Islet precursor cell (in vitro differentiated cells): ENCODE measurements around the gene UGT1A4.

Source experiments
- DNase-seq: peaks from one replicate; pipeline ENCODE4 v3.0.0-alpha.2; 2018

UGT1A4 gene

GRCh38 chr2:233814056-233814835, 95.7 kb downstream of the UGT1A4 start:
- DNase-seq: peak; percentile 37

- no peak for DNase-seq
Measured at GRCh38 chr2:233815861-233816260, 97.3 kb downstream of the UGT1A4 start.

DNA sequence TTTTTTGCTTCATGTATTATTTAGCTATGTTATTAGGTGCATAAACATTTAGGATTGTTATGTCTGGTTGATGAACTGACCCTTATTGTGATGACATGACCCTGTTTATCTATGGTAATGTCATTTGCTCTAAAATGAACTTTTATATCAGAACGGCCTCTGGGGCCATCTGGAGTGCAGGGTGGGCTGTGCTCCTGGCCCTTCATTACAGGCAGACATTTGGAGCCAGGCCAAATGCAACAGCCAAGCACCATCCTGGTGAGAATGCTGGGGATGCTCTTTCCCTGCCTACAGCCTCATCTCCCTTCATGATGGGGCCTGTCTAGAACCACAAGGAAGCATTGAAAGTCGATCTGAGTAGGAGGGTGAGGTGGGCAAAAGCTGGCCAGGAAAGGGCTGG, 97.8 kb downstream of the UGT1A4 start:
- DNase-seq: no peak

- DNase-seq: peak; percentile 22
Measured at GRCh38 chr2:233816771-233817170, 98.2 kb downstream of the UGT1A4 start.

- peak; percentile 42 for DNase-seq
Measured at GRCh38 chr2:233817361-233817911, 98.9 kb downstream of the UGT1A4 start.

GRCh38 chr2:233817995-233818638, 99.6 kb downstream of the UGT1A4 start:
- peak; percentile 42 for DNase-seq

GRCh38 chr2:233818639-233819621, 100.4 kb downstream of the UGT1A4 start:
- DNase-seq: peak; percentile 49

DNA sequence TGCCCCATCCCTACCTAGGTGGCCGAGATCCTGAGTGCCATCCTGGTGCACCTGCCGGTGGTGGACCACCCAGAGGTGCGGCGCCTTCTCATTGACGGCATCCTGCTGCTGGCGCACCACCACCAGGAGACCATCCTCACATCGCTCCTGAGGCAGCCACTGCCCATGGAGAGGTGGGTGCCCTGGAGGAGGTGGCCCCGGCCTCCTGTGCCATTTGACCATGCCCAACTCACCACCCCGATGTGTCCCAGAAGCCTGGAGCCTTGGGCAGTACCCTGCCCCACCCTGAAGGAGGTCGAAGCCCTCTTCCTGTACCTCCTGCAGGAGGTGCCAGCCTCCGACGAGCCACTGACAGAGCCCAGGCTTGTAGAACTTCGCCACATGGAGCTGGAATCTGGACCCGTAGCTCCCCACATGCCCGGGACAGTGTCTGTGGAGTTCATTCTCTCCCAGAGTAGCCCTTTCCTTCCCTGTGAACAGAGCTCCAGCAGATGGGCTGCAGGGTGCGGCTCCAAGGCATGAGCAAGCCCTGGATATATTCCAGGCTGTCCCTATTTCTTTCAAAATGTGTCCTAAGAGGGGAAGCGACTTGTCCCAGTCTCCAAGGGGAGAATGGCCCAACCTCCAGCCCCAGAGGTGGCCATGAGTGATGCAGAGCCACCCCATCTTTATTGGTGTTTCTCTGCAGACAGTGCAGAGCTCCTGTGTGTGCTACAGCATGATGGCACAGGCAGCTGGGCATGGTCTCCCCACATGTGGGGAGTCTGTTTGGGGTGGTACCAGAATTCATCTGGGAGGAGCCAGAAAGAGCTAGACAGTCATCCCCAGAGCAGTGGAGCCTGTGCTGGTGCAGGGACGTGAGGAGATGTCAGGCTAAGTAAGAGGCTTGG, 101.6 kb downstream of the UGT1A4 start:
- peak; percentile 49 for DNase-seq

DNA sequence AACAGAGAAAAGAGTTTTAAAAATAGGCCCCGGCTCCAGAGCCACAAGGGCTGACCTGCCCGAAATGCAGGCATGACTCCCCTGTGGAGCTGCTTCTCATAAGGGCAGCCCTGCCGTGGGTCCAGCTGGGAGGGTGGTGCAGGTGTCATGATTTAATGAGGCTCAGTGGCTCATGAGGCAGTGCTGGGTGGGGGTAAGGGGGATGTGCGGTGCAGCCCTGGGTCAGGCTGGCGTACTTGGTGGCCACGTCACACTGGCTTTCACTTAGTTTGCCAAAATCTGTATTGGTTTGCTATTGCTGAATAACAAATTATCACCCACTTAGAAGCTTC, 102.2 kb downstream of the UGT1A4 start:
- DNase-seq: peak; percentile 49

DNA sequence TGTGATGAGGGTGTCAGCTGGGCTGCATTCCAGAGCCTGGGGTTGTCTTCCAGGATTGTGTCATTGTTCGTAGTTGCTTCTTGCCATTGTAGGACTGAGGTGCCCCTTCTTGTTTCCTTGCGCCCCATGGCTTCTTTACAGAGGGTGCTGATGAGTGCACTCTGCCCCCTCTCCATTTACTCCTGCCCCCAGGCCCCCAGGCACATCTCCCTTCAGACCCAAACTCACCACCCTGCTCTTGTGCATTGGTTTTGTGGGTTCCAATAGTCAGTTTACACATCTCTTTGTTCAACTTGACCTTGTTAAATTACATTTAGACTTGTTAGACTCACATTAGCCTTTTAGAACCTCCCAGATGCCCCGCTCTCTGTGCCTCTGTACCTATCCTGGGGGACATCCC, 102.7 kb downstream of the UGT1A4 start:
- DNase-seq: peak; percentile 17

DNA sequence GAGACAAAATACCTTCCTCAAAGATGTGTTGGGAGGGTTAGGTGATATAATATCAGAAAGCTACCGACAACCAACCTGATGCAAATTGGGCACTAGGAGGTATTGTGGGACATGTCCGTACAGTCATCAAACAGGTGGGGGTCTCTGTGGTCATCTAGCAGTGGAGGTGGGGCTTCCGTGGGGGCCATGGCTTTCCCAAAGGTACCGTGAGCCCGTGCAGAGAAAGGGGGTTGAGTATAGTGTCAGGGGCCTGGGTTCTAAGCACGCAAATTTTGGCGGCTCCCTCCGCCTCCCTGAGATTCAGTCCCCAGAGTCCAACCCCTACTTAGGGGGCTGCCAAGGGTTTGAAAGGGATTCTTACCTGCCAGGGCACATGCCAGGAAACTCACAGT, 103.2 kb downstream of the UGT1A4 start:
- no peak for DNase-seq

- DNase-seq: peak; percentile 44
Measured at GRCh38 chr2:233822101-233822771, 103.7 kb downstream of the UGT1A4 start.
